ENCODE data around the gene ZNF124. TPM values are rescaled to one million over a fixed set of nuclear protein-coding genes. Genes with fewer than 3 reads are reported as not detected.
"Not testable (repeated sequence)": the region's sequence is repeated elsewhere in the genome, so short reads cannot be mapped to it uniquely, and the experiment has no call there.

The ZNF124 gene
- polyA plus RNA-seq, 1 donor from 2014 or later: 23.6 TPM

DNA sequence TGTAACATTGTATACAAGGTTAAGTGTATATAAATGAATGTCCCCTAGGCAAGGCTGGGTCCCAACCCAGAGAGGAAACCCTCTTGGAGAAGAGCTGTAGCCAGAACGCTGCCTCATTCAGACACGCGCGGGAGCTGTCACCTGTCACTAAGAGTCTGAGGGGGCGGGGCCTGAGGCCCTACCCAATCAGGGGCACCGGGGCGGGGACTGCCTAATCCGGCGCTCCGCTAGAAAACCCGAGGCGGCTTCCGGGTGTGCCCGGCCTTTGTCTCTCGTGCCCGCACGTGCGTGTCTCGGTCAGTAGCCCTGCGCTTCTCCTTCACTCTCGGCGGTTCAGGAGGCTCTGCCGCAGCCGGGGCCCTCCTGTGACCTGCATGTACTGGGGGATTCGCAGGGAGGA lies 45.7 kb downstream of the ZNF124 start:
- not testable (repeated sequence) for H3F3A ChIP-seq (ENCODE audit: insufficient read depth, low read length, poor library complexity, severe bottlenecking); H3K4me3 ChIP-seq (ENCODE audit: low read length); H3K9me2 ChIP-seq (ENCODE audit: insufficient read depth, low read length); H3K36me3 ChIP-seq (ENCODE audit: insufficient read depth, low read length); H3K9me3 ChIP-seq (ENCODE audit: low read length); H3K9ac ChIP-seq (ENCODE audit: low read length); H3K27ac ChIP-seq (ENCODE audit: low read length); H3K4me2 ChIP-seq (ENCODE audit: low read length); H4K20me1 ChIP-seq (ENCODE audit: insufficient read depth); H3K79me2 ChIP-seq (replicated peaks; ENCODE audit: insufficient read depth, low read length); H2AFZ ChIP-seq (ENCODE audit: low read depth, low read length); H3K27me3 ChIP-seq (ENCODE audit: insufficient read depth, low read depth, low read length)

GRCh38 chr1:247121382-247121781 lies 50.4 kb downstream of the ZNF124 start:
- H3K4me3 ChIP-seq (ENCODE audit: low read length): no peak overlapping the region
- no peaks in the 10 kb centered on the region for H3K27me3 ChIP-seq (ENCODE audit: insufficient read depth, low read depth, low read length)

GRCh38 chr1:247120408-247120668 lies 51.5 kb downstream of the ZNF124 start:
- not testable (repeated sequence) for H4K20me1 ChIP-seq (ENCODE audit: insufficient read depth); H3K9me2 ChIP-seq (ENCODE audit: insufficient read depth, low read length)

More at GRCh38 chr1:247121382-247121781, 50.4 kb downstream of the ZNF124 start:
- H2AFZ ChIP-seq (ENCODE audit: low read depth, low read length): no peak overlapping the region
- H3K27ac ChIP-seq (ENCODE audit: low read length): no peak overlapping the region
- H3K9me3 ChIP-seq (ENCODE audit: low read length): no peaks in the 10 kb centered on the region
- TF ChIP-seq, protein P1, sequence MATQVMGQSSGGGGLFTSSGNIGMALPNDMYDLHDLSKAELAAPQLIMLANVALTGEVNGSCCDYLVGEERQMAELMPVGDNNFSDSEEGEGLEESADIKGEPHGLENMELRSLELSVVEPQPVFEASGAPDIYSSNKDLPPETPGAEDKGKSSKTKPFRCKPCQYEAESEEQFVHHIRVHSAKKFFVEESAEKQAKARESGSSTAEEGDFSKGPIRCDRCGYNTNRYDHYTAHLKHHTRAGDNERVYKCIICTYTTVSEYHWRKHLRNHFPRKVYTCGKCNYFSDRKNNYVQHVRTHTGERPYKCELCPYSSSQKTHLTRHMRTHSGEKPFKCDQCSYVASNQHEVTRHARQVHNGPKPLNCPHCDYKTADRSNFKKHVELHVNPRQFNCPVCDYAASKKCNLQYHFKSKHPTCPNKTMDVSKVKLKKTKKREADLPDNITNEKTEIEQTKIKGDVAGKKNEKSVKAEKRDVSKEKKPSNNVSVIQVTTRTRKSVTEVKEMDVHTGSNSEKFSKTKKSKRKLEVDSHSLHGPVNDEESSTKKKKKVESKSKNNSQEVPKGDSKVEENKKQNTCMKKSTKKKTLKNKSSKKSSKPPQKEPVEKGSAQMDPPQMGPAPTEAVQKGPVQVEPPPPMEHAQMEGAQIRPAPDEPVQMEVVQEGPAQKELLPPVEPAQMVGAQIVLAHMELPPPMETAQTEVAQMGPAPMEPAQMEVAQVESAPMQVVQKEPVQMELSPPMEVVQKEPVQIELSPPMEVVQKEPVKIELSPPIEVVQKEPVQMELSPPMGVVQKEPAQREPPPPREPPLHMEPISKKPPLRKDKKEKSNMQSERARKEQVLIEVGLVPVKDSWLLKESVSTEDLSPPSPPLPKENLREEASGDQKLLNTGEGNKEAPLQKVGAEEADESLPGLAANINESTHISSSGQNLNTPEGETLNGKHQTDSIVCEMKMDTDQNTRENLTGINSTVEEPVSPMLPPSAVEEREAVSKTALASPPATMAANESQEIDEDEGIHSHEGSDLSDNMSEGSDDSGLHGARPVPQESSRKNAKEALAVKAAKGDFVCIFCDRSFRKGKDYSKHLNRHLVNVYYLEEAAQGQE (IDR thresholded peaks at IDR 0.05; ENCODE audit: borderline replicate concordance): no peak
- TF ChIP-seq TAF1 (IDR thresholded peaks at IDR 0.05; ENCODE audit: low read depth) (no peak), POLR2AphosphoS5 (IDR thresholded peaks at IDR 0.05) (no peak), MXI1 (conservative IDR thresholded peaks at IDR 0.05; ENCODE audit: poor library complexity, severe bottlenecking) (no peak), EZH2 (IDR thresholded peaks at IDR 0.05; ENCODE audit: borderline replicate concordance, insufficient read depth, low read length, poor library complexity, severe bottlenecking) (no peak), SMC3 (conservative IDR thresholded peaks at IDR 0.05; ENCODE audit: poor library complexity) (no peak), EP300 (conservative IDR thresholded peaks at IDR 0.05; ENCODE audit: poor library complexity, severe bottlenecking) (no peak), RAD21 (conservative IDR thresholded peaks at IDR 0.05) (no peak)
- TF ChIP-seq, protein P2, sequence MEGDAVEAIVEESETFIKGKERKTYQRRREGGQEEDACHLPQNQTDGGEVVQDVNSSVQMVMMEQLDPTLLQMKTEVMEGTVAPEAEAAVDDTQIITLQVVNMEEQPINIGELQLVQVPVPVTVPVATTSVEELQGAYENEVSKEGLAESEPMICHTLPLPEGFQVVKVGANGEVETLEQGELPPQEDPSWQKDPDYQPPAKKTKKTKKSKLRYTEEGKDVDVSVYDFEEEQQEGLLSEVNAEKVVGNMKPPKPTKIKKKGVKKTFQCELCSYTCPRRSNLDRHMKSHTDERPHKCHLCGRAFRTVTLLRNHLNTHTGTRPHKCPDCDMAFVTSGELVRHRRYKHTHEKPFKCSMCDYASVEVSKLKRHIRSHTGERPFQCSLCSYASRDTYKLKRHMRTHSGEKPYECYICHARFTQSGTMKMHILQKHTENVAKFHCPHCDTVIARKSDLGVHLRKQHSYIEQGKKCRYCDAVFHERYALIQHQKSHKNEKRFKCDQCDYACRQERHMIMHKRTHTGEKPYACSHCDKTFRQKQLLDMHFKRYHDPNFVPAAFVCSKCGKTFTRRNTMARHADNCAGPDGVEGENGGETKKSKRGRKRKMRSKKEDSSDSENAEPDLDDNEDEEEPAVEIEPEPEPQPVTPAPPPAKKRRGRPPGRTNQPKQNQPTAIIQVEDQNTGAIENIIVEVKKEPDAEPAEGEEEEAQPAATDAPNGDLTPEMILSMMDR (IDR thresholded peaks at IDR 0.05; ENCODE audit: poor library complexity, severe bottlenecking): no peak
- no peaks in the 10 kb centered on the region for H3K9me2 ChIP-seq (ENCODE audit: insufficient read depth, low read length)
- H4K20me1 ChIP-seq (ENCODE audit: insufficient read depth): no peaks in the 10 kb centered on the region
- no peaks in the 10 kb centered on the region for H3K79me2 ChIP-seq (replicated peaks; ENCODE audit: insufficient read depth, low read length)
- no peak overlapping the region for H3K9ac ChIP-seq (ENCODE audit: low read length)
- no peaks in the 10 kb centered on the region for H3F3A ChIP-seq (ENCODE audit: insufficient read depth, low read length, poor library complexity, severe bottlenecking)
- no peak overlapping the region for H3K4me2 ChIP-seq (ENCODE audit: low read length)
- no peaks in the 10 kb centered on the region for H3K36me3 ChIP-seq (ENCODE audit: insufficient read depth, low read length)

More at GRCh38 chr1:247120408-247120668, 51.5 kb downstream of the ZNF124 start:
- H3K36me3 ChIP-seq (ENCODE audit: insufficient read depth, low read length); H3K27ac ChIP-seq (ENCODE audit: low read length); H3K9ac ChIP-seq (ENCODE audit: low read length); H3K4me2 ChIP-seq (ENCODE audit: low read length); H3K79me2 ChIP-seq (replicated peaks; ENCODE audit: insufficient read depth, low read length); H3F3A ChIP-seq (ENCODE audit: insufficient read depth, low read length, poor library complexity, severe bottlenecking); H3K9me3 ChIP-seq (ENCODE audit: low read length); H3K4me3 ChIP-seq (ENCODE audit: low read length); H2AFZ ChIP-seq (ENCODE audit: low read depth, low read length); H3K27me3 ChIP-seq (ENCODE audit: insufficient read depth, low read depth, low read length): not testable (repeated sequence)

Data from neural cell (in vitro differentiated cells).